ENCODE results near the gene SLC35F6. TPM values are rescaled to one million over a fixed set of nuclear protein-coding genes. Genes with fewer than 3 reads are reported as not detected.

Gene SLC35F6
- total RNA-seq (2011; cell fraction: chromatin; rRNA removed; ENCODE audit: low replicate concordance): 21.5 and 40.8 TPM in 2 replicates
- 40.7 and 47.7 TPM in 2 replicates for total RNA-seq (2011; cell fraction: nucleolus; rRNA removed)
- total RNA-seq (2011; cell fraction: nucleoplasm; rRNA removed): 48.1 and 75.0 TPM in 2 replicates
- total RNA-seq (2014; rRNA removed): 22.9 and 31.9 TPM in 2 replicates
- total RNA-seq (2014; rRNA removed; fragmentation: Illumina TruSeq; extraction: Trizol): 21.9 and 22.2 TPM in 2 replicates
- 28.1 and 29.4 TPM in 2 replicates for total RNA-seq (2015; rRNA removed; fragmentation: Illumina TruSeq; extraction: Trizol)
- 37.4 and 42.8 TPM in 2 replicates for total RNA-seq (2021)
- polyA plus RNA-seq (2011; rRNA removed): 11.9 and 16.7 TPM in 2 replicates
- polyA plus RNA-seq (2011; cell fraction: cytosol; rRNA removed): 18.3 and 30.0 TPM in 2 replicates
- polyA plus RNA-seq (2011; cell fraction: nucleus; rRNA removed): 5.5 and 8.8 TPM in 2 replicates
- 17.4 and 33.3 TPM in 2 replicates for polyA plus RNA-seq (2012)
- polyA plus RNA-seq (2014; fragmentation: Illumina TruSeq; extraction: Trizol): 22.5 and 23.4 TPM in 2 replicates
- 10 to 100 TPM; 19.3 to 47.3 TPM for polyA plus RNA-seq (2014; fragmentation: Nextera tagmentation; extraction: Ambion mirVana)
- 18.8 and 20.9 TPM in 2 replicates for polyA plus RNA-seq (2014; rRNA removed)
- 18.6 and 24.3 TPM in 2 replicates for polyA minus RNA-seq (2011; rRNA and poly(A)+ RNA removed)
- 23.3 and 30.5 TPM in 2 replicates for polyA minus RNA-seq (2011; cell fraction: cytosol; rRNA and poly(A)+ RNA removed)
- polyA minus RNA-seq (2011; cell fraction: nucleus; rRNA and poly(A)+ RNA removed): 6.7 and 9.3 TPM in 2 replicates
- Bru-seq, nascent RNA: percentile 90 among the genes with signal in this experiment
- percentile 81 among the genes with signal in this experiment for BruChase-seq, experiment 1, labeled RNA remaining after a 2-hour chase
- percentile 74 among the genes with signal in this experiment for BruChase-seq, experiment 2, labeled RNA remaining after a 6-hour chase
- long read RNA-seq, experiment 1, transcript SLC35F6-201 (6 exons, 3,898 nt): major isoform, 5 of 18 reads
- long read RNA-seq, experiment 1, partial matches to known transcripts: 9 of 18 reads
- long read RNA-seq, experiment 1, other reads (novel, unspliced or antisense): 1 of 18 reads
- long read RNA-seq, experiment 2, transcript SLC35F6-201 (6 exons, 3,898 nt): major isoform, 5 of 7 reads
- long read RNA-seq, experiment 2, partial matches to known transcripts: 0 of 7 reads
- long read RNA-seq, experiment 2, other reads (novel, unspliced or antisense): 1 of 7 reads
- long read RNA-seq, experiment 3, transcript SLC35F6-201 (6 exons, 3,898 nt): major isoform, 5 of 7 reads
- long read RNA-seq, experiment 3, partial matches to known transcripts: 1 of 7 reads
- long read RNA-seq, experiment 3, other reads (novel, unspliced or antisense): 1 of 7 reads

- BruUV-seq (replicated peaks): no TSS peak
- DNase-seq (ENCODE audit: extremely low read depth in 1 of 4, low spot score in 3 of 4): peak; percentile 88 to 95 (median 93)
- CTCF ChIA-PET (ENCODE audit: low intra/inter-chr PET ratio): no interaction called here
- TF ChIP-seq ZNF263 (CRISPR knock-in tag; IDR thresholded peaks at IDR 0.05; ENCODE audit: borderline replicate concordance) (0 out of 2 replicates have a peak, but pooled peaks have one; percentile 10), TFAP4 (CRISPR knock-in tag; IDR thresholded peaks at IDR 0.05; ENCODE audit: borderline replicate concordance) (peak; percentile 88), RAD51 (IDR thresholded peaks at IDR 0.05; ENCODE audit: borderline replicate concordance, low read depth) (peak; percentile 98), POLR2G (IDR thresholded peaks at IDR 0.05; ENCODE audit: low read depth, low read length) (peak; percentile 89), CTBP1 (IDR thresholded peaks at IDR 0.05; ENCODE audit: borderline replicate concordance) (peak; percentile 61; the same call in 1 of the 2 replicates), SAFB2 (IDR thresholded peaks at IDR 0.05; ENCODE audit: borderline replicate concordance, low read depth, low read length, severe bottlenecking) (no peak), SUPT5H (IDR thresholded peaks at IDR 0.05) (peak; percentile 84), HDGF (IDR thresholded peaks at IDR 0.05) (no peak), CXXC5 (CRISPR knock-in tag; IDR thresholded peaks at IDR 0.05) (peak; percentile 92), PHF8 (IDR thresholded peaks at IDR 0.05; ENCODE audit: borderline replicate concordance, low read length) (peak; percentile 86; the same call in 1 of the 2 replicates), SIN3B (IDR thresholded peaks at IDR 0.05; ENCODE audit: low read depth) (peak; percentile 62; the same call in 1 of the 2 replicates), SMAD4 (CRISPR knock-in tag; conservative IDR thresholded peaks at IDR 0.05) (peak; percentile 84), ZNF511 (CRISPR knock-in tag; IDR thresholded peaks at IDR 0.05) (0 out of 2 replicates have a peak, but pooled peaks have one; percentile 16), ETV1 (tag; conservative IDR thresholded peaks at IDR 0.05; ENCODE audit: low read depth) (peak; percentile 55), SMAD3 (CRISPR knock-in tag; conservative IDR thresholded peaks at IDR 0.05) (0 out of 2 replicates have a peak, but pooled peaks have one; percentile 19)
Measured at GRCh38 chr2:26764078-26764887, at the start of gene SLC35F6. Gene SLC35F6, plus strand, starts transcription at chr2:26764284. Its CDS starts 66 bp downstream, at chr2:26764350.

More at GRCh38 chr2:26764078-26764887, at the start of gene SLC35F6:
- no peaks in the 10 kb centered on the region; the same call in 1 of the 2 replicates for H4K20me1 ChIP-seq (replicated peaks; ENCODE audit: control insufficient read depth, insufficient read depth, low read length)
- peak within 1 kb of the TSS; percentile 84 for H3K27ac ChIP-seq (ENCODE audit: extremely low read depth, low read depth, low read length)
- WGBS (ENCODE audit: insufficient coverage, low coverage, missing lambda C conversion rate): under 1% methylated on average over 36 of the region's 68 CpGs
- POLR2A ChIA-PET: interaction anchor here (0.5 to 1.4 kb wide), 3 partner anchors 8 to 25 kb away, joined by 3 to 5 read pairs (median 3); no protein-coding TSS in a partner anchor
- H3K4me2 ChIP-seq (ENCODE audit: insufficient read depth, low read length): peak within 1 kb of the TSS; percentile 98
- H3K4me1 ChIP-seq (replicated peaks in 1 of 2; ENCODE audit: control insufficient read depth in 2 of 2, insufficient read depth in 2 of 2, low read length in 2 of 2): peaks cover 42% of the 10 kb centered on the region in 2 experiments
- ATAC-seq: peak; percentile 87
- H2AFZ ChIP-seq (ENCODE audit: low read depth, low read length): peak within 1 kb of the TSS; percentile 95
- peaks cover 24% of the 10 kb centered on the region; the same call in 2 of the 3 replicates for H3K36me3 ChIP-seq (ENCODE audit: control insufficient read depth, insufficient read depth, low read length)
- H3K9me1 ChIP-seq (ENCODE audit: control insufficient read depth, insufficient read depth, low read length): no peaks in the 10 kb centered on the region
- peak within 1 kb of the TSS; percentile 90 to 98 for H3K9ac ChIP-seq (ENCODE audit: insufficient read depth in 1 of 2, low read depth in 2 of 2, low read length in 2 of 2)
- no peaks in the 10 kb centered on the region for H3K27me3 ChIP-seq (ENCODE audit: control insufficient read depth in 2 of 2, insufficient read depth in 2 of 2, low read length in 2 of 2)
- peak within 1 kb of the TSS; percentile 95 for H3K4me3 ChIP-seq
- no peaks in the 10 kb centered on the region for H3K9me3 ChIP-seq (replicated peaks; ENCODE audit: control insufficient read depth, insufficient read depth, low read depth, low read length)
- FAIRE-seq: no peak
- in situ Hi-C loops (cut with MboI) (no loop called here), intact Hi-C loops (cut with micrococcal nuclease) (loop anchor here (10.0 kb wide), 1 partner anchor 251 kb away; no protein-coding TSS in a partner anchor)
- H3K79me2 ChIP-seq (ENCODE audit: control insufficient read depth, insufficient read depth, low read length): peaks cover 54% of the 10 kb centered on the region

All from K562 (cell line).